ENCODE results near the gene ANK2. TPM values are rescaled to one million over a fixed set of nuclear protein-coding genes. Genes with fewer than 3 reads are reported as not detected.
A peak's percentile ranks its signal among the peaks of the same experiment; 100 is the strongest.

ANK2 gene
- total RNA-seq, 1 donor from 2014 or later: 121 TPM

DNA sequence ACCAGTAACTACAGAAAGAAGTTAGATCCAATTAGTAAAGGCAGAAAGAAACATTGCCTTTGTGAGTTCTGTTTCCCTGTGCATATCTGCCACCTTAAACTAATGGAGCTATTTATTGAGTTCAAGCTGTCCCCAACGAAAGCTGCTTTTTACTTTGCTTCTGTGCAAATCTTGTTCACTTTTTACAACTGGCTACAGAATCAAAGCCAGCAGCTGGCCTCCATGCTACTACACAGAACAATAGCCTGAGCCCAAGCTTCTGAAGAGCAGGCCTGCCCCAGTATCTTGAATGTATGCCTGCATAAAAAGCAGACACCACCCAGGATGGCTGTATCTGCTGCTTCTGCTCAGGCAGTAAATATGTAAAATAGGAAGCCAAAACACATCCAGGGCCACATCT, 28.1 kb downstream of the ANK2 start:
- H3K4me3 ChIP-seq: no peak overlapping the region
- H3K27ac Mint-ChIP-seq: peak overlapping the region; percentile 29

DNA sequence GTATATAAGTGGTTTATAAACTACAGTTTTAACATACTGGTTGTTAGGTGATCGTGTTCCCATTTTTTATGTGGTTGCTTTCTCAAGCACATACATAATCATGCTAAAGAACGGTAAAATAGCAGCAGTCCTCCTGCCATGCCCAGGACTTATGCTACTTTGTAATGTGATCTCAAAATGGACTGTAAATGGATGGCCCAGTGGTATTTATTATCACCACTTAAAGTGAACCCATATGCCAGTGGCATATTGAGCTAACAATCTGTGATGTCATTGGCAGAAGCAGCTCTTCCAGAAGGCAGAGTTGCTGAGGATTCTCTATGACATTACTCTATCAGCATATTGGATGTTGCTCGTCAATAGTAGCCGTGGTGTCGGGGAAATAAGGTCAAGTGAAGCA, 28.6 kb downstream of the ANK2 start:
- Histone ChIP-seq H3K27ac (peak overlapping the region; percentile 89), H3F3A (ENCODE audit: low read depth) (peaks cover 59% of the 10 kb centered on the region), H3K79me2 (ENCODE audit: low read depth) (peaks cover 79% of the 10 kb centered on the region), H3K4me1 (peaks cover 74% of the 10 kb centered on the region), H3K36me3 (no peaks in the 10 kb centered on the region), H3K4me3 (no peak overlapping the region), H2AFZ (replicated peaks) (no peak overlapping the region), H4K20me1 (ENCODE audit: low read depth) (no peaks in the 10 kb centered on the region), H3K4me2 (peak overlapping the region; percentile 68), H3K9me3 (ENCODE audit: low read depth) (no peaks in the 10 kb centered on the region), H3K27me3 (no peaks in the 10 kb centered on the region), H3K9ac (no peak overlapping the region)
- TF ChIP-seq EZH2 (IDR thresholded peaks at IDR 0.05) (no peak), EZH2phosphoT487 (IDR thresholded peaks at IDR 0.05) (no peak)
- TF ChIP-seq, protein P1, sequence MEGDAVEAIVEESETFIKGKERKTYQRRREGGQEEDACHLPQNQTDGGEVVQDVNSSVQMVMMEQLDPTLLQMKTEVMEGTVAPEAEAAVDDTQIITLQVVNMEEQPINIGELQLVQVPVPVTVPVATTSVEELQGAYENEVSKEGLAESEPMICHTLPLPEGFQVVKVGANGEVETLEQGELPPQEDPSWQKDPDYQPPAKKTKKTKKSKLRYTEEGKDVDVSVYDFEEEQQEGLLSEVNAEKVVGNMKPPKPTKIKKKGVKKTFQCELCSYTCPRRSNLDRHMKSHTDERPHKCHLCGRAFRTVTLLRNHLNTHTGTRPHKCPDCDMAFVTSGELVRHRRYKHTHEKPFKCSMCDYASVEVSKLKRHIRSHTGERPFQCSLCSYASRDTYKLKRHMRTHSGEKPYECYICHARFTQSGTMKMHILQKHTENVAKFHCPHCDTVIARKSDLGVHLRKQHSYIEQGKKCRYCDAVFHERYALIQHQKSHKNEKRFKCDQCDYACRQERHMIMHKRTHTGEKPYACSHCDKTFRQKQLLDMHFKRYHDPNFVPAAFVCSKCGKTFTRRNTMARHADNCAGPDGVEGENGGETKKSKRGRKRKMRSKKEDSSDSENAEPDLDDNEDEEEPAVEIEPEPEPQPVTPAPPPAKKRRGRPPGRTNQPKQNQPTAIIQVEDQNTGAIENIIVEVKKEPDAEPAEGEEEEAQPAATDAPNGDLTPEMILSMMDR (IDR thresholded peaks at IDR 0.05): no peak
- no peak for DNase-seq (ENCODE audit: low spot score)
- no peak overlapping the region for H3K4me3 Mint-ChIP-seq
- H3K4me1 Mint-ChIP-seq: peaks cover 27% of the 10 kb centered on the region
- H3K36me3 Mint-ChIP-seq: no peaks in the 10 kb centered on the region
- peaks cover 2% of the 10 kb centered on the region for H3K27me3 Mint-ChIP-seq (ENCODE audit: insufficient read depth, low read depth)
- no peaks in the 10 kb centered on the region for H3K9me3 Mint-ChIP-seq
- H3K27ac Mint-ChIP-seq: no peak overlapping the region

More for the DNA sequence above, 28.1 kb downstream of the ANK2 start:
- Histone ChIP-seq H3K27me3 (no peaks in the 10 kb centered on the region), H3K36me3 (no peaks in the 10 kb centered on the region), H3K4me1 (peaks cover 74% of the 10 kb centered on the region), H3K27ac (peak overlapping the region; percentile 89), H3K9me3 (ENCODE audit: low read depth) (no peaks in the 10 kb centered on the region), H3K4me2 (peak overlapping the region; percentile 68), H3K79me2 (ENCODE audit: low read depth) (peaks cover 75% of the 10 kb centered on the region), H3K9ac (no peak overlapping the region), H2AFZ (replicated peaks) (no peak overlapping the region), H4K20me1 (ENCODE audit: low read depth) (no peaks in the 10 kb centered on the region), H3F3A (ENCODE audit: low read depth) (peaks cover 57% of the 10 kb centered on the region)
- peak; percentile 79 for DNase-seq (ENCODE audit: low spot score)
- Mint-ChIP-seq H3K4me3 (no peak overlapping the region), H3K9me3 (no peaks in the 10 kb centered on the region), H3K27me3 (ENCODE audit: insufficient read depth, low read depth) (peaks cover 2% of the 10 kb centered on the region), H3K4me1 (peaks cover 27% of the 10 kb centered on the region), H3K36me3 (no peaks in the 10 kb centered on the region)
- TF ChIP-seq, protein P1 (IDR thresholded peaks at IDR 0.05): no peak
- TF ChIP-seq EZH2phosphoT487 (IDR thresholded peaks at IDR 0.05): no peak
- TF ChIP-seq EZH2 (IDR thresholded peaks at IDR 0.05): no peak

DNA sequence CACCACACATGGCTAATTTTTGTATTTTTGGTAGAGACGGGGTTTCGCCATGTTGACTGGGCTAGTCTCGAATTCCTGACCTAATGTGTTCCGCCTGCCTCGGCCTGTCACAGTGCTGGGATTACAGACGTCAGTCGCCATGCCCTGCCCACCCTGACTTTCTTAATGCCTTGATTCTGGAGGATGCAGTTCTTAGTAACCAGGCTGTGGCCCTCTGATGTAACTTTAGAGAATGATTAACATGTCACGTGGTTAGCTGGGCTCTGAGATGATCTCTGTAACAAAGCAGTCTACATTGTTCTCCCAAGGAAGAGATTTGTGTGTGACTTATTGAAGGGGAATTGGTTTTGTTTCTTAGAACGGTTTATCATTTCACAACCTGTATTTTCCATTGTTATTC, 30.6 kb downstream of the ANK2 start:
- H3K36me3 Mint-ChIP-seq: no peaks in the 10 kb centered on the region
- Histone ChIP-seq H3K79me2 (ENCODE audit: low read depth) (peaks cover 78% of the 10 kb centered on the region), H3K4me1 (peaks cover 80% of the 10 kb centered on the region), H3F3A (ENCODE audit: low read depth) (peaks cover 69% of the 10 kb centered on the region), H3K4me3 (no peak overlapping the region), H3K27me3 (no peaks in the 10 kb centered on the region), H3K9me3 (ENCODE audit: low read depth) (no peaks in the 10 kb centered on the region), H3K9ac (no peak overlapping the region), H3K4me2 (peak overlapping the region; percentile 21), H4K20me1 (ENCODE audit: low read depth) (no peaks in the 10 kb centered on the region), H3K36me3 (no peaks in the 10 kb centered on the region), H3K27ac (peak overlapping the region; percentile 44), H2AFZ (replicated peaks) (no peak overlapping the region)
- no peaks in the 10 kb centered on the region for H3K9me3 Mint-ChIP-seq
- peaks cover 2% of the 10 kb centered on the region for H3K27me3 Mint-ChIP-seq (ENCODE audit: insufficient read depth, low read depth)
- H3K4me3 Mint-ChIP-seq: no peak overlapping the region
- peak; percentile 19 for DNase-seq (ENCODE audit: low spot score)
- H3K27ac Mint-ChIP-seq: no peak overlapping the region
- peaks cover 22% of the 10 kb centered on the region for H3K4me1 Mint-ChIP-seq
- TF ChIP-seq EZH2phosphoT487 (IDR thresholded peaks at IDR 0.05) (no peak), EZH2 (IDR thresholded peaks at IDR 0.05) (no peak)
- TF ChIP-seq, protein P1 (IDR thresholded peaks at IDR 0.05): no peak
